Measurements from ENCODE around the gene PCDHB11.
"Not testable (repeated sequence)": the region's sequence is repeated elsewhere in the genome, so short reads cannot be mapped to it uniquely, and the experiment has no call there.

DNA sequence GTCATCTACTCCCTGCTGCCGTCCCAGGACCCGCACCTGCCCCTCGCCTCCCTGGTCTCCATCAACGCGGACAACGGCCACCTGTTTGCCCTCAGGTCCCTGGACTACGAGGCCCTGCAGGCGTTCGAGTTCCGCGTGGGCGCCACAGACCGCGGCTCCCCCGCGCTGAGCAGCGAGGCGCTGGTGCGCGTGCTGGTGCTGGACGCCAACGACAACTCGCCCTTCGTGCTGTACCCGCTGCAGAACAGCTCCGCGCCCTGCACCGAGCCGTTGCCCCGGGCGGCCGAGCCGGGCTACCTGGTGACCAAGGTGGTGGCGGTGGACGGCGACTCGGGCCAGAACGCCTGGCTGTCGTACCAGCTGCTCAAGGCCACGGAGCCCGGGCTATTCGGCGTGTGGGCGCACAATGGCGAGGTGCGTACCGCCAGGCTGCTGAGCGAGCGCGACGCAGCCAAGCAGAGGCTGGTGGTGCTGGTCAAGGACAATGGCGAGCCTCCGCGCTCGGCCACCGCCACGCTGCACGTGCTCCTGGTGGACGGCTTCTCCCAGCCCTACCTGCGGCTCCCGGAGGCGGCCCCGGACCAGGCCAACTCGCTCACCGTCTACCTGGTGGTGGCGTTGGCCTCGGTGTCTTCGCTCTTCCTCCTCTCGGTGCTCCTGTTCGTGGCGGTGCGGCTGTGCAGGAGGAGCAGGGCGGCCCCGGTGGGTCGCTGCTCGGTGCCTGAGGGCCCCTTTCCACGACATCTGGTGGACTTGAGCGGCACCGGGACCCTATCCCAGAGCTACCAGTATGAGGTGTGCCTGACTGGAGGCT, 24.9 kb upstream of the PCDHB11 start:
- TF ChIP-seq, protein P1, sequence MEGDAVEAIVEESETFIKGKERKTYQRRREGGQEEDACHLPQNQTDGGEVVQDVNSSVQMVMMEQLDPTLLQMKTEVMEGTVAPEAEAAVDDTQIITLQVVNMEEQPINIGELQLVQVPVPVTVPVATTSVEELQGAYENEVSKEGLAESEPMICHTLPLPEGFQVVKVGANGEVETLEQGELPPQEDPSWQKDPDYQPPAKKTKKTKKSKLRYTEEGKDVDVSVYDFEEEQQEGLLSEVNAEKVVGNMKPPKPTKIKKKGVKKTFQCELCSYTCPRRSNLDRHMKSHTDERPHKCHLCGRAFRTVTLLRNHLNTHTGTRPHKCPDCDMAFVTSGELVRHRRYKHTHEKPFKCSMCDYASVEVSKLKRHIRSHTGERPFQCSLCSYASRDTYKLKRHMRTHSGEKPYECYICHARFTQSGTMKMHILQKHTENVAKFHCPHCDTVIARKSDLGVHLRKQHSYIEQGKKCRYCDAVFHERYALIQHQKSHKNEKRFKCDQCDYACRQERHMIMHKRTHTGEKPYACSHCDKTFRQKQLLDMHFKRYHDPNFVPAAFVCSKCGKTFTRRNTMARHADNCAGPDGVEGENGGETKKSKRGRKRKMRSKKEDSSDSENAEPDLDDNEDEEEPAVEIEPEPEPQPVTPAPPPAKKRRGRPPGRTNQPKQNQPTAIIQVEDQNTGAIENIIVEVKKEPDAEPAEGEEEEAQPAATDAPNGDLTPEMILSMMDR (IDR thresholded peaks at IDR 0.05; ENCODE audit: low read depth, low read length) = not testable (repeated sequence)
- TF ChIP-seq EZH2phosphoT487 (IDR thresholded peaks at IDR 0.05; ENCODE audit: low read depth) = not testable (repeated sequence)
